HG03460 (cell line): ENCODE results near the gene NF2.

ENCODE experiments used
- ATAC-seq: cut with Tn5 transposase; IDR thresholded peaks from one replicate; pipeline ENCODE4 v1.9.1; 2021; ENCODE audit not compliant: unreplicated experiment

Gene NF2

DNA sequence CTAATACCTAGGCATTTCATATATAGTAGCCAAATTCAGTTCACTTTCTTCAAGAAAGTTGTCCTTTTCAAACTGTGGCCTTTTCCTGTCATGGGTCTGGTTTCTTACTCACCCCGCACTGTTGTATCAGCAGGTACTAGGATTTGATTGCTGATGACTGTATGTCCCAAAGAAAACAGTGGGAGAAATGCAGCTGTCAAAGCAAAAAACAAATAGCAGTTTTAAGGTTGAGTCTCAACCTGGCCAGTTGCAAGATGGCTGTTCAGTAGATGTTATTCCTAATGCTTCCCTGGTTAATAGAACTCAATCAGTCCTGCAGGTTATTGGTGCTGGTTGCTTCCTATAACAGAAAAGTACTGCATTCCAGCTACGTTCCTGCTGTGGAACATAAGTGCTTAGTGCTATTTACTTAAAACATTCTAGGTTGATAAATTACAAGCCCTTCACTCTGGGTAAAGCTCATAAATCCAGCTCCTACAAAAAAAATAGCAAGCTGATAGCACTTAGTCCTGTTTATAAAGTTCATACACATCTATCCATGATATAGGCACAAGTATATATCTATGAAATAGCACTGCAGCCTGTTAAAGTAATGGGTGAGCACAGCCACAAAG lies 26.6 kb downstream of the NF2 start:
- ATAC-seq, result no peak

GRCh38 chr22:29630987-29631386 lies 27.6 kb downstream of the NF2 start:
- no peak for ATAC-seq

DNA sequence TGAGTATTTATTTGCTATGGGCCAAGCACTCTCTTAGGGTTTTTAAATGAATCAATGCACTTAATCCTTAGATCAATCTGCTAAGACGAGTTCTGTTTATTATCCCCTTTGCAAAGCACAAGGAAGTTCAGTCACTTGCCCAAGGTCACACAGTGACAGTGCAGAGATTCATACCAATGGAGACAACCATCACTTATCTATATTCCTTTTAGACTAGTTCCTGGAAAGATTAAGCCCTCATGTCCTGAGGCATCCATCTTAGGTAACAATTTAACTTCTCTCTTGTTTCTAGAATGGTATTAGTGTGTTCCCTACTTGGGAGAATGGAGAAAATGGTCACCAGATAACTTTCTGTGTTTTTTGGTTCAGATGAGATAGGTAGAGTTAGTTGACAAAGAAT lies 28.3 kb downstream of the NF2 start:
- ATAC-seq, result no peak

DNA sequence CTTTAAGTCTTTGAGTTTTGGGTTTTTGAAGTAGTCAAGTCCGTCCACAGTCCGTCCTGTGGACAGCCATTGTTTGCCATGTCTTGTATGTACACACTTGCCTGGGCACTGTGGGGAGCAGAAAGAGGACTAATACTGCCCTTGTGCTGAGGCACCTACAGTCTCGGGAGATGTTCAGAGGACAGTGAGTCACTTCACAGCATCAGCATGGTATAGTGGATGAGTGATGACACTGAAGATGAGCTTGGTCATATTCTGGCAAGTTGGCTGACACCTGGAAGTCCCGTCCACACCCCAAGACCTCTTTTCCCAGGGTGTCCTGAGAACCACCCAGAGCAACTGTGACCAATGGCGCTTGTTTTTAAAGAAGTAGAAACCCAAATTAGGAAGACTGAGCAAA lies 29.2 kb downstream of the NF2 start:
- ATAC-seq, result no peak

- no peak for ATAC-seq
Observed at GRCh38 chr22:29633514-29634312, 30.3 kb downstream of the NF2 start.

GRCh38 chr22:29634847-29635246 lies 31.4 kb downstream of the NF2 start:
- ATAC-seq, result no peak

DNA sequence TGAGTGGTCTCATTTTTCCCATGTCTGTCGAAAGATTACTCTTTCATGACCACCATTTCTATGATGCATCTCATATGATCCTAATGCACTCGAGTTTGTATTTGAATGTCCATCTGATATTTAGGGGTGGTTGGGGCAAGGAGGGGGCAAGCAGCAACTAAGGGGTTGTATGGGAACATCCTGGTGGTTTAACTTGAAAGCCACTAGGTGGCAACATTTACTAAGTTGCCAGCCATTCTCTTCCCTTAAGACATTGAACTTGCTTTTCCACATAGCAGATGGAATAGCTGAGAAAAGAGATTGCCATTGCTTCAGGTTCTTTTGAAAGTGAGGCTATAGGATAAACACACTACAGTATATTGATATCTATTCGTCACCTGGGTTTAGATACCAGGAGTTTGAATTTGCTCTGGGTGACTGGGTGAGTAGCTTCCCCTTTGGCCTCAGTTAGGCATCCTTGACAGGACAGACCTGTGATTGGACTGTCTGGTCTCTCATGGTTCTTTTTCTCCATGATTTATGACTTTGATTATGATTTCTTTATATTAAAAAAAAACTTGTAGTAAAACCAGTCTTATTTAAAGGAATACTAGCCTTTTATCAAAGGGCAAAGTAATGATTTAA lies 32.4 kb downstream of the NF2 start:
- ATAC-seq, result no peak

DNA sequence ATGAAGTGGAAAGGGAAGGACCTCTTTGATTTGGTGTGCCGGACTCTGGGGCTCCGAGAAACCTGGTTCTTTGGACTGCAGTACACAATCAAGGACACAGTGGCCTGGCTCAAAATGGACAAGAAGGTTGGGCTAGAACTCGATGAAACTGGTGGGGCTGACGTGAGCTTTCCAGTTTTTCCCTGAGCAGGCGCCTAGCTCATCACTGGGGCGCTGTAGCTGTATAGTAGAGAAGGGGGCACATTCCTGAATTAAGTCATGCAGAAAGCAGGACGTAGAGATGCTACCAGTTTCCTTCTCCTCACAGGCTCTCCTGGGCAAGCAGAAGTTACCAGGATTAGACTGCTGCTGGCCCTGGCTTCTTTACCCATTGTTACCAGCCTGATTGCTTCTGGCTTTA lies 33.3 kb downstream of the NF2 start:
- ATAC-seq, result no peak

- no peak for ATAC-seq
Observed at GRCh38 chr22:29637181-29637580, 33.7 kb downstream of the NF2 start.

- ATAC-seq, result no peak
Observed at GRCh38 chr22:29638678-29639077, 35.2 kb downstream of the NF2 start.

DNA sequence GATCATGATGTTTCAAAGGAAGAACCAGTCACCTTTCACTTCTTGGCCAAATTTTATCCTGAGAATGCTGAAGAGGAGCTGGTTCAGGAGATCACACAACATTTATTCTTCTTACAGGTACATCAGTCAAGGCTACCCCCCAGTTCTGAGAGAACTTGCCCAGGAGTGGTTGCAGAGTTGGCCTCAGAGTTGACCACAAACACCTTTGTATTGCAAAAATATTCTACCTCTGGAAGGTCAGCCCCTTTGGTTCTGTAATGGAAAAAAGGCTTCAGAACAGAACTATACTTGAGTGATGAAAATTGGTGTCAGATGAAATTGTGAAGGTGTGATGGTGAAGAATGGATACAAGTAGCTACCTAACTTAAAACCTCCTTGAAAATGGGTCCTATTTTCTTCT lies 35.7 kb downstream of the NF2 start:
- ATAC-seq, result no peak

GRCh38 chr22:29641042-29641699 lies 37.7 kb downstream of the NF2 start:
- ATAC-seq, result no peak

GRCh38 chr22:29641700-29642330 lies 38.4 kb downstream of the NF2 start:
- ATAC-seq, result no peak

DNA sequence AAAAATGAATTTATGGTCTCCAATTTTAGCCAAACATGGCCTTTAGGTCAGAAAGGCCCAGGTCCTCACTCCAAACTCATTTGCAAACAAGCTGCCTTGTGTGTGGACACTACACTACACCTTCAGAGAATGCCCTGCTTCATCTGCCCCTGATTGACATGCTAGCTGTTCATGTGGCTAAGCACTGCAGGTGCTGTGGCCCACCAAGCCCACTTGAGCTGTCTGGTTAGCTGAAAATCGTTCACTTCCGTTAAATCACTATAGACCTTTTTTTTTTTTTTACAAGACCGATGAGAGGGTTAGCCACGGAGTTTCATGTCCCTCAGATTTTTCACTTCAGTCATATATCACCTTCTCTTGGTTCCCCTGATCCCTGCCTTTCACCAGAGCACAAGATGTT lies 39.3 kb downstream of the NF2 start:
- no peak for ATAC-seq

GRCh38 chr22:29647954-29648737 lies 44.7 kb downstream of the NF2 start:
- ATAC-seq, result no peak

GRCh38 chr22:29650370-29650769 lies 46.9 kb downstream of the NF2 start:
- no peak for ATAC-seq

DNA sequence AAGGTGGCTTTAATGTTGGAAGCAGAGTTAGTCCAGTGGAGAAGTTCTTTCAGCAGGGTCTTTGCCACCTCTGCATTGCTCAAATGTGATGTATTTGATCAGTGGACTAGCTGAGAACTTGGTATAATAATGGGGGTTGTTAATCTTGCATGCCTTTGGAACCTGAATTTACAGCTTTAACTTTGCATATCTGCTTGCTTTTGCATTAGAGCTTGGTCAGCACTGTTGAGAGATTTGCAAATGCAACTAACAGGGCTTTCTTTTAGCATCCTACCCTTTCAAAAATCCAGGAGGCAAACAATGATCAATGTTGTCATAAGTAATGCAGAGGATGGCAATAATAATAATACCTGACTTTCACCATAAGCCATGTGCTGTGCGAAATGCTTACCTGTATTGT lies 48.2 kb downstream of the NF2 start:
- no peak for ATAC-seq

GRCh38 chr22:29654420-29654819 lies 51.0 kb downstream of the NF2 start:
- ATAC-seq, result no peak

GRCh38 chr22:29654882-29655281 lies 51.4 kb downstream of the NF2 start:
- no peak for ATAC-seq

GRCh38 chr22:29658176-29658575 lies 54.7 kb downstream of the NF2 start:
- no peak for ATAC-seq

DNA sequence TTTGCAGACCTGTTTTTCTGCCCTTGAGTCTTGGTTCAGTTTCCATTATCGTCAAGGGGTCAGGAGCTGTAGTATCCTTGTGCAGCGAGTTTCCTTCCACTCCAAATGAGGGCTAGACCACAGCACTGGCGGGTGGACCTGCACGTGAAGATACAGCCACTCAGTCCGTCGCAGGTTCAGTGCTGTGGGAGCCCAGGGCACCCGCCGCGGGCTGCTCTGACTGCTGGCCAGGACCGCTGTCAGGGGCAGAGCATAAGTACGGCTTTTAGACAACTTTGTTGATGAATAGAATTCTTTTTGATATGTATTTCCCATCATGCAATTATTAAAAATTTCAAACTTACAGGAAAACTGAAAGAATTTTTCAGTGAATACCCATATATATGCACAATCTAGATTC lies 56.6 kb downstream of the NF2 start:
- ATAC-seq, result no peak
